Umbilical cord (tissue), 2 donors: ENCODE data around the gene BARHL1. TPM values are rescaled to one million over a fixed set of nuclear protein-coding genes. Genes with fewer than 3 reads are reported as not detected.
"Not testable (repeated sequence)": the region's sequence is repeated elsewhere in the genome, so short reads cannot be mapped to it uniquely, and the experiment has no call there.

ENCODE experiments used
- DNase-seq: peaks from one replicate; pipeline ENCODE4 v3.0.0-alpha.2; 2015; ENCODE audit warnings: low spot score
- total RNA-seq: library from RNA; depleted of rRNA; stranded (reverse); fragments of >200 nt; gene quantifications from one replicate; pipeline ENCODE4 v1.2.3, GENCODE V29; 2014; ENCODE audit warnings: low replicate concordance; ENCODE audit not compliant: insufficient read depth

The BARHL1 gene
- total RNA-seq, 1 donor from 2014 or later, result not detected

GRCh38 chr9:132556235-132556634, 26.2 kb upstream of the BARHL1 start:
- no peak for DNase-seq

GRCh38 chr9:132556714-132557113, 25.7 kb upstream of the BARHL1 start:
- DNase-seq, result no peak

GRCh38 chr9:132557159-132557558, 25.2 kb upstream of the BARHL1 start:
- no peak for DNase-seq

- DNase-seq, result no peak
These were observed 22.7 kb upstream of the BARHL1 start for GRCh38 chr9:132559711-132560110.

- no peak for DNase-seq
These were observed 21.7 kb upstream of the BARHL1 start for GRCh38 chr9:132560616-132561202.

- no peak for DNase-seq
These were observed 20.2 kb upstream of the BARHL1 start for GRCh38 chr9:132562306-132562573.

- no peak for DNase-seq
These were observed 17.9 kb upstream of the BARHL1 start for GRCh38 chr9:132564526-132564925.

- DNase-seq, result not testable (repeated sequence)
These were observed 13.6 kb upstream of the BARHL1 start for GRCh38 chr9:132568787-132569186.

- DNase-seq, result no peak
These were observed 10.4 kb upstream of the BARHL1 start for GRCh38 chr9:132571806-132572600.

GRCh38 chr9:132572921-132573320, 9.5 kb upstream of the BARHL1 start:
- no peak for DNase-seq

GRCh38 chr9:132575005-132575609, 7.3 kb upstream of the BARHL1 start:
- DNase-seq, result peak; percentile 69

GRCh38 chr9:132575811-132576210, 6.6 kb upstream of the BARHL1 start:
- no peak for DNase-seq

GRCh38 chr9:132577119-132577518, 5.3 kb upstream of the BARHL1 start:
- no peak for DNase-seq

GRCh38 chr9:132578367-132578932, 4.0 kb upstream of the BARHL1 start:
- no peak for DNase-seq

- DNase-seq, result no peak
These were observed 3.0 kb upstream of the BARHL1 start for GRCh38 chr9:132579427-132579798.

GRCh38 chr9:132582786-132583583, 579 bp downstream of the BARHL1 start:
- DNase-seq, result no peak

GRCh38 chr9:132583584-132584304, 1.3 kb downstream of the BARHL1 start:
- DNase-seq, result no peak

GRCh38 chr9:132584601-132585560, 2.5 kb downstream of the BARHL1 start:
- no peak for DNase-seq

- no peak for DNase-seq
These were observed 3.8 kb downstream of the BARHL1 start for GRCh38 chr9:132585954-132586829.
